Karpas-422 (cell line): ENCODE data around the gene TMEM43. TPM values are rescaled to one million over a fixed set of nuclear protein-coding genes. Genes with fewer than 3 reads are reported as not detected.
"Not testable (repeated sequence)": the region's sequence is repeated elsewhere in the genome, so short reads cannot be mapped to it uniquely, and the experiment has no call there.

Source experiments
- DNase-seq: peaks from one replicate; pipeline ENCODE4 v3.0.0-alpha.2; 2015
- H2AFZ ChIP-seq: fragments of 200-600 bp; sonication (generic); 2 replicates; pipeline ENCODE4 v1.6.1; 2014; ENCODE audit warnings: antibody characterized with exemption, low read length, mixed read lengths
- H3K27ac ChIP-seq: fragments of 200-600 bp; sonication (generic); 2 replicates; pipeline ENCODE4 v1.5.1; 2014; ENCODE audit warnings: mild to moderate bottlenecking, low read length, moderate library complexity
- H3K27me3 ChIP-seq: fragments of 200-600 bp; sonication (generic); 2 replicates; pipeline ENCODE4 v1.6.1; 2014; ENCODE audit warnings: low read length, mixed read lengths
- H3K36me3 ChIP-seq: fragments of 200-600 bp; sonication (generic); 2 replicates; pipeline ENCODE4 v1.6.1; 2014; ENCODE audit warnings: low read length, mixed read lengths; ENCODE audit not compliant: insufficient read depth
- H3K4me1 ChIP-seq: fragments of 200-600 bp; sonication (generic); 2 replicates; pipeline ENCODE4 v1.6.1; 2014; ENCODE audit warnings: mild to moderate bottlenecking, low read length, mixed read lengths
- H3K4me2 ChIP-seq: fragments of 200-600 bp; sonication (generic); 2 replicates; pipeline ENCODE4 v1.6.1; 2014; ENCODE audit warnings: low read length, low read depth, mild to moderate bottlenecking; ENCODE audit not compliant: poor library complexity, severe bottlenecking
- H3K4me3 ChIP-seq: fragments of 200-600 bp; sonication (generic); 2 replicates; pipeline ENCODE4 v1.5.1; 2014; ENCODE audit warnings: mild to moderate bottlenecking, antibody characterized with exemption, low read length, mixed read lengths
- H3K79me2 ChIP-seq: fragments of 200-600 bp; sonication (generic); 2 replicates; pipeline ENCODE4 v1.6.1; 2014; ENCODE audit warnings: mild to moderate bottlenecking, low read length, mixed read lengths
- H3K9ac ChIP-seq: fragments of 200-600 bp; sonication (generic); 2 replicates; pipeline ENCODE4 v1.6.0; 2014; ENCODE audit warnings: low read length
- H3K9me2 ChIP-seq: fragments of 200-600 bp; sonication (generic), shearing (Covaris generic); replicated peaks from 2 replicates; pipeline ENCODE4 v1.6.0; 2014; ENCODE audit warnings: mild to moderate bottlenecking, low read length, moderate library complexity; ENCODE audit not compliant: insufficient read depth
- H3K9me3 ChIP-seq: fragments of 300-700, 200-600 bp; sonication (generic); 2 replicates; pipeline ENCODE4 v1.6.1; 2014; ENCODE audit warnings: low read length, mixed read lengths
- H4K20me1 ChIP-seq: fragments of 200-600 bp; sonication (generic); 2 replicates; pipeline ENCODE4 v1.6.1; 2014; ENCODE audit warnings: mild to moderate bottlenecking, antibody characterized with exemption, low read length, low read depth; ENCODE audit not compliant: insufficient read depth
- total RNA-seq: library from RNA; depleted of rRNA; stranded (reverse); fragments of >200 nt; shearing (Covaris generic); gene quantifications from 2 replicates; pipeline ENCODE4 v1.2.3, GENCODE V29; 2014; ENCODE audit warnings: low replicate concordance

TMEM43 gene
- total RNA-seq, 1 experiment from 2014 or later: 31.9 TPM

DNA sequence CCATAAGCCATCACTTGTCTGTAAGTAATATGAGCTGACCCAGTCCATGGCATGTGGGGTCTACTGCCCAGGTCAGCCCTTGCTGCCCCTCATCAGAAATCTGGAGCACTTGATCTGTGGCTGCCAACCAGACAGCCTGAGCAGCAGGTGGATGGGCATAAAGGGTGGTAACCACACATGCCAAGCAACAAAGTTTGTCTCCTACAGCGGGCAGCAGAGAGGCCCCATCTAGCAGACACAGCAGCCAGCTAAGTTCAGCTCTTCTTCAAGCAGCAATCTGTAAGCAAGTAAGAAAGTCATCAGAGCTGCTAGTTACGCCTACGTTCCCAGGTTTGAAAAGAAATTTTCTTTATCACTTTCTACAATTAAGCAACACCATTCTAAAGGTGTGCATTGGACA is 28.1 kb upstream of the TMEM43 start:
- Histone ChIP-seq H3K9ac (no peak overlapping the region), H3K4me1 (no peaks in the 10 kb centered on the region), H3K9me2 (no peaks in the 10 kb centered on the region), H4K20me1 (no peaks in the 10 kb centered on the region), H3K27me3 (no peaks in the 10 kb centered on the region), H3K36me3 (no peaks in the 10 kb centered on the region), H3K4me2 (no peak overlapping the region), H3K79me2 (no peaks in the 10 kb centered on the region), H3K9me3 (no peaks in the 10 kb centered on the region), H2AFZ (no peak overlapping the region), H3K4me3 (no peak overlapping the region), H3K27ac (no peak overlapping the region)
- DNase-seq: no peak

DNA sequence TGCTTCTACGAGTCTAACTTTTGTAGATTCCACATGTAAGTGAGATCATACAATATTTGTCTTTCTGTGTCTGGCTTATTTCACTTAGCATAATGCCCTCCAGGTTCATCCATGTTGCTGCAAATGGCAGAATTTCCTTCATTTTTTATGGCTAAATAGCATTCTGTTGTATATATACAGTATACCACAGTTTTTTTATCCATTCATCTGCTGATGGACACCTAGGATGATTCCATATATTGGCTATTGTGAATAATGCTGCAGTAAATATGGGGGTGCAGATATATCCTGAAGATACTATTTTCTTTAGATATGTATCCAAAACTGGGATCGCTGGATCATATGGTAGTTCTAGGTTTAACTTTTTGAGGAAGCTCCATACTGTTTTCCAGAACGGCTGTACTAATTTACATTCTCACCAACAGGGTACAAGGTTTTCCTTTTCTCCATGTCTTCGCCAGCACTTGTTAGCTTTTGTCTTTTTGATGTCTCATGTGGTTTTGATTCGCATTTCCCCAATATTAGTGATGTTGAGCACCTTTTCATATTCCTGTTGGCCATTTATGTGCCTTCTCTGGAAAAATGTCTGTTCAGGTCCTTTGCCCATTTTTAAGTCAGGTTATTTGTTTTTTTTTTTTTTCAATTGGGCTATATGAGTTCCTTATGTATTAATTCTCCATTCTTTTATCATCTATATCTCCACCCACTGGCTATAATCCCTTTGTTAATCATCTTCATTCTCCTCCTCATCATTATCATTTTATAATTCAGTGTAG is 27.0 kb upstream of the TMEM43 start:
- Histone ChIP-seq H3K36me3 (no peaks in the 10 kb centered on the region), H3K4me2 (no peak overlapping the region), H3K27me3 (no peaks in the 10 kb centered on the region), H3K9ac (no peak overlapping the region), H3K4me1 (no peaks in the 10 kb centered on the region), H3K9me2 (no peaks in the 10 kb centered on the region), H4K20me1 (no peaks in the 10 kb centered on the region), H3K4me3 (no peak overlapping the region), H3K27ac (no peak overlapping the region), H2AFZ (no peak overlapping the region), H3K9me3 (no peaks in the 10 kb centered on the region), H3K79me2 (no peaks in the 10 kb centered on the region)
- no peak for DNase-seq

DNA sequence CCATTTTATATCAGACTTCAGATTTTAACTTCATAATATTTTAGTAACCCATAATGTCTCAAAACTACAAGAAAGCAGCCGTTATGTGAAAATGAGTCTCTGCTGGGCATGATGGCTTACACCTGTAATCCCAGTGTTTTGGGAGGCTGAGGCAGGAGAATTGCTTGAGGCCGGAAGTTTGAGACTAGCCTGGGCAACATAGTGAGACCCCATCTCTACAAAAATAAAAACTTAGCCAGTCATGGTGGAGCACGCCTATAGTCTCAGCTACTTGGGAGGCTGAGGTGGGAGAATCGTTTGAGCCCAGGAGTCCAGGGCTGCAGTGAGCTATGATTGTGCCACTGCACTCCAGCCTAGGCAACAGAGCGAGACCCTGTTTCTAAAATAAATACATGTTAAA is 15.0 kb upstream of the TMEM43 start:
- not testable (repeated sequence) for H3K27me3 ChIP-seq, H3K9me3 ChIP-seq, H3K9me2 ChIP-seq, H3K4me3 ChIP-seq, H3K4me1 ChIP-seq, H3K27ac ChIP-seq, DNase-seq, H3K4me2 ChIP-seq, H4K20me1 ChIP-seq, H3K79me2 ChIP-seq, H2AFZ ChIP-seq, H3K9ac ChIP-seq
- peaks cover 12% of the 10 kb centered on the region; the same call in 1 of the 2 replicates for H3K36me3 ChIP-seq

DNA sequence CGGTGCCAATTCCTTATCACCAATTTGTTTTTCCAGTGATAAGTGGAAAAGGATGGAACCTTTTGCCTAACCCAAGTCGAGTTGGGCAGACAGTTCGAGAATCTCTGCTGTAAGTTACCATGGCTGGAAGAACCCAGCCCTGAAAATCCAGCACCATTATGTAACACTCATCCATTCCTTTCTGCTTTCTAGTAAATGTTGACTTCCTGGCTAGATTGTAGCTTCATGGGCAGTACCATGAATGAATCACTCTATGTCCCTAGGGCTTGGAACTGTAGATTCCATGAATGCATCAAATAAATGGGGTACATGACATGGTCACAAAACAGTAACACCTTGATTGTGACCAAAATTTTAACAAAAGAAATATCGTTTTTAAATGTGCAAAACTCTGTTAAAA is 14.2 kb upstream of the TMEM43 start:
- Histone ChIP-seq H3K27ac (no peak overlapping the region), H4K20me1 (peaks cover 5% of the 10 kb centered on the region), H2AFZ (no peak overlapping the region), H3K4me3 (no peak overlapping the region), H3K9ac (no peak overlapping the region), H3K9me3 (no peaks in the 10 kb centered on the region), H3K4me2 (no peak overlapping the region), H3K36me3 (peaks cover 21% of the 10 kb centered on the region; the same call in 1 of the 2 replicates), H3K79me2 (no peaks in the 10 kb centered on the region), H3K27me3 (no peaks in the 10 kb centered on the region), H3K4me1 (no peaks in the 10 kb centered on the region), H3K9me2 (no peaks in the 10 kb centered on the region)
- no peak for DNase-seq

DNA sequence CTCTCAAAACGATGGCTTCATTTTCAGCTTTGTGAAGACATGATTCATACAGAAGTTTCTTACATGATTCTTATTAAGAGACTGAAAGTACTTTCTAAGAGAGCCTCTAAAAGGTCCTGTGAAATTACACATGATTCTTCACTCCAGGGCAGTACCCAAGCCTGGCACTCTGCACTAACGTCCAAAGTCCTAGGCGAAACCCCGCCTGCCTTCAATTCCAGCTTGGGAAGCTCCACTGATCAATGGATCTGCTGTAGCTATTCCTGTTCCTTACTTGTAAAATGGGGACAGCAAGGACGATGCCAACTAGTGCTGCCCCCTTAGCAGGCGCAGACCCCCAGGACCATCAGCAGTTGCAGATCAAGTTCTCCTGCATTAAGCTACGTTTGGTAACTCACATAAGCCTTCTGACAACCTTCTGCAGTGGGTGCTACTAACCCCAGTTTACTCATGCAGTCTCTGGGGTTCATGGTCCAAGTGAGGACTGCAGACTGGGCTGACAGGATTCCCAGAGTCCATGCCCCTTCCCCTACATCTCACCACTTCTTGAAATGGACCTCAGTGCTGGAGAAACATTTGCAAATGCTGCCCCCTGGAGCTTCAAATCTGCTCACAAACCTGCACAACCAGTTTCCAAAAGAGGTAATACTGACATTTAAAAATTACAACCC is 10.8 kb upstream of the TMEM43 start:
- Histone ChIP-seq H2AFZ (no peak overlapping the region), H3K79me2 (peaks cover 16% of the 10 kb centered on the region), H3K4me1 (no peaks in the 10 kb centered on the region), H4K20me1 (peaks cover 19% of the 10 kb centered on the region), H3K9ac (no peak overlapping the region), H3K4me2 (no peak overlapping the region), H3K27me3 (no peaks in the 10 kb centered on the region), H3K9me2 (no peaks in the 10 kb centered on the region), H3K9me3 (no peaks in the 10 kb centered on the region), H3K27ac (no peak overlapping the region), H3K4me3 (no peak overlapping the region), H3K36me3 (peaks cover 31% of the 10 kb centered on the region; the same call in 1 of the 2 replicates)
- no peak for DNase-seq

DNA sequence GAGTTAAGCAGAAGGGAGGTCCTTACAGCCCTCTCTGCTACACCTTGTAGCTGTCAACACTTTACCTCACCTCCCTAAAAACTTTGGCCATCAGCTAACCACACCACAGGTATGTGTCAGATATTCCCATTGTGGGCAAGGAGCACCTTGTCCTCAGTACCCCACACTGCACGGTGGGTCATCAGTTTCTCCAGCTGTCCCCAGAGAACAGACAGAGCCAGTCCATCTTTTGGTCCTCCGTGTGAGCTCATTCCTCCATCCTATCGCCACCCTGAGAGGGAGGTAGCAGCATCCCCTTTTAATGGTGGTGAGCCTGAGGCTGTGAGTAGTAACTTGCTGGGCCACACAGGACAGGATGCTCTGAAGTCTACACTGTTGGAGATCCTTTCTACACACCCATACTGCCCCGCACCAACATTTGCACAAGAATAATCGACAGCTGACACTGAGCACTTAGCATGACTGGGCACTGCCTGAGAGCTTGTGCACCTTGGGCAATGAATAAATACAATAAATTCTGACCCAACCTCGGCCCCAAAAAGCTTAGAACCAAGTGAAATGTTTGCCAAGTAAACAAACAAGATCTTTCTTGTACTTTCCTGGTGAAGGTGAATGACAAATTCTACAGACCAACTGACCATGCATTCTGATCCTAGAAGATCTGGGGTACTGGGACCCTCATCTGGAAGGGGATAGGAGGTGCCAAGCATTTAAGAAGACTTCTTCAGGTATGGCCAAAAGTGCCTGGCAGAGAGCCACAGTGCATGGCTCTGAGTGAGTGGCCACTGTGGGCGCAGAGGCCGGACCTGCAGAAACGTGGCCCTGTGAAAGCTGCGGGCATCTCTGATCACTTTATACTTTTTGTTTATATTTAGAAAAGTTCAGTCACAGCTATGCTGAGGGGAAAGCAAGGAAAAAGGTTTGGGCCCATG is 7.1 kb upstream of the TMEM43 start:
- no peaks in the 10 kb centered on the region for H3K27me3 ChIP-seq
- H3K9ac ChIP-seq: no peak overlapping the region
- peaks cover 11% of the 10 kb centered on the region for H3K4me1 ChIP-seq
- no peak overlapping the region for H2AFZ ChIP-seq
- H3K4me3 ChIP-seq: no peak overlapping the region
- H3K36me3 ChIP-seq: peaks cover 36% of the 10 kb centered on the region; the same call in 1 of the 2 replicates
- no peak overlapping the region for H3K4me2 ChIP-seq
- DNase-seq: no peak
- H4K20me1 ChIP-seq: peaks cover 19% of the 10 kb centered on the region; the same call in 1 of the 2 replicates
- H3K9me2 ChIP-seq: no peaks in the 10 kb centered on the region
- peaks cover 50% of the 10 kb centered on the region for H3K79me2 ChIP-seq
- no peak overlapping the region for H3K27ac ChIP-seq
- no peaks in the 10 kb centered on the region for H3K9me3 ChIP-seq

DNA sequence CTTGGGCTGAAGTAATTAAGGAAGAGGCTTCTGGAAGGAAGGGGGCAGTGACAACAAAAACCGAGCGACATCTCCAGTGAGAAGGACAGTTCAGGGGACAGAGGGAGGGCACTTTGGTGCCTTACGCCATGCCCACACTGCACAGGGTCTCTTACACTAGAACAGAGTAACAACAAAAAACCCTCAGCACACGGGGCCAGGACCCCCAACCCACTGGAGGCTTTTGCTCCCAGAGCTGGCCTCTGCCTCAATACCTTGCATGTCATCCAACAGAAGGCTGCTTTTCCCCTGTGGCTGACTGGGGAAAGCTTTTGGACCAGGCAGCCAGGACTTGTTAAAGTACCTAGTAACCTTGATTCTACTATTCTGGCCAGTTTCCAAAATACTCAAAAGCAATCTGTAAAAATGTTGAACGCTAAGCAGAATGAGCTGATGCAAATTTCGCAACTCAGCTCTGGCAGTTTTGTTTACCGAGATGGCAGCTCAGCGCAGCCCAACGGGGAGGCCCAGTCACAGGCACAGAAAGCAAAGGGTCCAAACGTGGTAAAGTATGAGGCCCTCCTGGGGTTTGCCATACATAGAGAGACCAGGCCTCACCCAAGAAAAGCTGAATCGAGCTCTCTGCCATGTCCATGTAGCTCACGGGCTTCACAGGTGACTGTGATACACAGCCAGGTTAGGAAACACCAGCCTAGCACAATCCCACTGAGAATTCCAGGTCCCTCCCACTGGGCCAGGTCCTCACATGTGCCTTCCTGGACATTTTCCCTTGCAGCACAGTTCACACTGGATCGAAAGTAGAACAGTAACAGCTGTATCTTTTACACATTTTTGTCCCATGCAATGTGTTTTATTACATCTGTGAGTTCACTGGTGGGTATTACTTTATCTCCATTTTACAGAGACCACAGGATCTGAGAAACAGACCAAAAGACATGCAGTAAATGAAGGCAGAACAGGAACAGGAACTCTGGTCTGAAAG is 6.2 kb upstream of the TMEM43 start:
- Histone ChIP-seq H4K20me1 (peaks cover 19% of the 10 kb centered on the region; the same call in 1 of the 2 replicates), H3K9ac (no peak overlapping the region), H3K79me2 (peaks cover 59% of the 10 kb centered on the region), H3K4me1 (peaks cover 16% of the 10 kb centered on the region), H3K9me3 (no peaks in the 10 kb centered on the region), H3K27me3 (no peaks in the 10 kb centered on the region), H3K36me3 (peaks cover 33% of the 10 kb centered on the region; the same call in 1 of the 2 replicates), H3K4me3 (no peak overlapping the region), H3K4me2 (no peak overlapping the region), H3K27ac (no peak overlapping the region), H3K9me2 (no peaks in the 10 kb centered on the region), H2AFZ (no peak overlapping the region)
- DNase-seq: no peak
